Left renal cortex interstitium (tissue), 4 donors: ENCODE data around the gene PRR30. TPM values are rescaled to one million over a fixed set of nuclear protein-coding genes. Genes with fewer than 3 reads are reported as not detected.

Experiments used
- DNase-seq, 4 donors: peaks; one replicate each; pipeline ENCODE4 v3.0.0-alpha.2; 2013; ENCODE audit warnings: low read depth in 4 of 4, low spot score in 2 of 4, missing footprints in 1 of 4
- polyA plus RNA-seq, 4 donors: library from polyadenylated mRNA; unstranded; fragments of 120-200 nt; gene quantifications; one replicate each; pipeline ENCODE4 v1.2.1, GENCODE V29; 2013; ENCODE audit not compliant: insufficient read length in 4 of 4

The PRR30 gene
- polyA plus RNA-seq, 4 donors, result not detected

GRCh38 chr2:27102329-27102728, 36.9 kb downstream of the PRR30 start:
- DNase-seq, result no peak

- no peak for DNase-seq
Observed at GRCh38 chr2:27100036-27100435, 39.2 kb downstream of the PRR30 start.

- DNase-seq, result no peak
Observed at GRCh38 chr2:27099334-27099955, 39.8 kb downstream of the PRR30 start.

GRCh38 chr2:27097341-27097740, 41.9 kb downstream of the PRR30 start:
- no peak for DNase-seq

GRCh38 chr2:27096748-27097297, 42.4 kb downstream of the PRR30 start:
- no peak for DNase-seq

- no peak for DNase-seq
Observed at GRCh38 chr2:27095745-27096651, 43.2 kb downstream of the PRR30 start.

GRCh38 chr2:27095427-27095744, 43.8 kb downstream of the PRR30 start:
- no peak for DNase-seq

GRCh38 chr2:27094353-27094984, 44.7 kb downstream of the PRR30 start:
- no peak for DNase-seq

GRCh38 chr2:27093430-27094352, 45.5 kb downstream of the PRR30 start:
- DNase-seq, result no peak

- DNase-seq, result no peak
Observed at GRCh38 chr2:27092696-27093429, 46.3 kb downstream of the PRR30 start.

- no peak for DNase-seq
Observed at GRCh38 chr2:27091746-27092695, 47.2 kb downstream of the PRR30 start.

GRCh38 chr2:27089111-27089954, 49.9 kb downstream of the PRR30 start:
- DNase-seq, result no peak

- DNase-seq, result no peak
Observed at GRCh38 chr2:27088634-27089033, 50.6 kb downstream of the PRR30 start.

- DNase-seq, result no peak
Observed at GRCh38 chr2:27087823-27088410, 51.3 kb downstream of the PRR30 start.
